Ovary (tissue), 9 donors: ENCODE results near the gene GGA1. TPM values are rescaled to one million over a fixed set of nuclear protein-coding genes. Genes with fewer than 3 reads are reported as not detected.

Experiments used
- DNase-seq, 5 donors: peaks; one replicate each; pipeline ENCODE4 v3.0.0-alpha.2; 2019 to 2020
- H3K27ac ChIP-seq, 2 donors: fragments of 200-600 bp; one replicate each; pipeline versions ENCODE4 v1.5.1 to v1.8.0; 2019 to 2022
- H3K27me3 ChIP-seq: fragments of 200-600 bp; one replicate; pipeline ENCODE4 v1.8.0; 2022
- H3K36me3 ChIP-seq: fragments of 200-600 bp; sonication (generic); one replicate; pipeline ENCODE4 v1.5.1; 2019
- H3K4me1 ChIP-seq: one replicate; pipeline ENCODE4 v1.8.1; 2013; ENCODE audit warnings: mild to moderate bottlenecking, moderate library complexity; ENCODE audit not compliant: insufficient read depth
- H3K4me3 ChIP-seq: fragments of 200-600 bp; sonication (generic); one replicate; pipeline ENCODE4 v1.5.1; 2017
- H3K9me3 ChIP-seq, 2 donors: fragments of 200-600 bp in 1 of 2; sonication (generic) in 1 of 2; one replicate each; pipeline versions ENCODE4 v1.5.1 to v1.8.1; 2013 to 2019; ENCODE audit warnings: mild to moderate bottlenecking in 1 of 2, moderate library complexity in 1 of 2
- EP300 ChIP-seq: sonication (generic); formaldehyde crosslinking; IDR thresholded peaks from one replicate; pipeline ENCODE4 v1.6.1; 2017; ENCODE audit warnings: antibody characterized with exemption
- POLR2A ChIP-seq: fragments of 450-650 bp; IDR thresholded peaks from one replicate; pipeline ENCODE4 v1.6.1; 2017; ENCODE audit warnings: antibody characterized with exemption, mild to moderate bottlenecking, moderate library complexity
- WGBS, 3 donors: extraction: QIAGEN DNeasy Blood & Tissue Kit in 1 of 3; methylation state at CpG; one replicate each; pipeline versions ENCODE4 v1.1.5 to v1.1.7; 2013 to 2017; 5-methylcytosine and 5-hydroxymethylcytosine counted together
- intact Hi-C, 4 donors: fragments of 100-400 bp; cut with DNase I; formaldehyde crosslinking; loops; one replicate each; pipeline versions ENCODE4 v1.11.0 to v1.15.1; 2022 to 2023
- polyA plus RNA-seq, 2 donors: library from polyadenylated mRNA; stranded (reverse); fragments of 200-250 nt in 1 of 2; fragments of 350-450 nt in 1 of 2; fragmentation: Illumina TruSeq in 1 of 2; extraction: RNeasy Lipid Tissue Mini Kit (QIAGEN cat#74804) in 1 of 2; gene quantifications; one replicate each; pipeline ENCODE4 v1.2.3, GENCODE V29; 2013 to 2014
- total RNA-seq, 7 donors: library from RNA; depleted of rRNA in 2 of 7; stranded (reverse); fragments of >200 nt in 2 of 7; fragmentation: NEBNext Ultra II Directional in 3 of 7; extraction: Animal tissue kit (Norgen Biotek cat#: 25700) in 3 of 7; gene quantifications; one replicate each; pipeline versions ENCODE4 v1.1.0 to v1.2.4, GENCODE V29; 2016 to 2023
- TF ChIP-seq, protein P1 (sequence below), 3 donors: fragments of 450-650 bp in 2 of 3; fragments of 200-600 bp in 1 of 3; IDR thresholded peaks; one replicate each; pipeline versions ENCODE4 v1.5.1 to v1.8.0; 2016 to 2022; ENCODE audit warnings: antibody characterized with exemption in 3 of 3, mild to moderate bottlenecking in 1 of 3
- donor health status: DM: no; HTN: no; CAD: no; lungs with moderate emphysema.
- donor health status: DM: no; HTN: no; CAD: no.
- donor health status: Bipolar disorder and iron deficiency.
- donor health status: DM: yes; HTN: yes; CAD: no.
- donor health status: DM: no; HTN: no; CAD: no.
- donor health status: DM: yes; HTN: yes; CAD: no.

GGA1 gene
- total and polyA plus RNA-seq, 9 donors = 24.1 to 64.7 (median 46.6) TPM

DNA sequence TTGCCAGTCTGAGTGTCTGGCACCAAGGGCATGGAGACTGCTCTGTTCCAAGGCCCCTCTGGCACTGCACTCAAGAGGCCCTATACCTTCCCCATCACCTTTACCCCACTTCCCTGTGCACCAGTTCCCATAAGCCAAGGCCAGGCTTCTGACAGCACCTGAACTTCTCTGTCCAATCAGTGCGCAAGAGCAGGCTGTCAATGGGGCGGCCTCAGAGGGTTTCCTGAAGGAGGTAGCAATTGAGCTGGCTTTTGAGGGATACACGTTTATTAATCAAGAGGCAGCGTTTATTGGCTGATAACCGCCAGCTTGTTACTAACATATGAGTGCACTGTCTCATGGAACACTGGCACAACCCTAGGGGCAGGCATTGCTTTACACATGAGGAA, 32.9 kb downstream of the GGA1 start:
- intact Hi-C loops = loop anchor here (5.0 to 10.0 kb wide), 4 partner anchors 36 to 153 kb away; partner anchors contain the start of gene LGALS1 (in 1 of the 4)
- Histone ChIP-seq H3K27me3 (no peaks in the 10 kb centered on the region), H3K36me3 (no peaks in the 10 kb centered on the region), H3K27ac (no peak overlapping the region), H3K4me3 (no peak overlapping the region), H3K9me3 (no peaks in the 10 kb centered on the region), H3K4me1 (peaks cover 2% of the 10 kb centered on the region)
- DNase-seq = no peak
- 77 to 88% (median 83%) methylated on average over 5 of the region's 5 CpGs for WGBS, 3 donors
- TF ChIP-seq EP300 = no peak
- TF ChIP-seq, protein P1, sequence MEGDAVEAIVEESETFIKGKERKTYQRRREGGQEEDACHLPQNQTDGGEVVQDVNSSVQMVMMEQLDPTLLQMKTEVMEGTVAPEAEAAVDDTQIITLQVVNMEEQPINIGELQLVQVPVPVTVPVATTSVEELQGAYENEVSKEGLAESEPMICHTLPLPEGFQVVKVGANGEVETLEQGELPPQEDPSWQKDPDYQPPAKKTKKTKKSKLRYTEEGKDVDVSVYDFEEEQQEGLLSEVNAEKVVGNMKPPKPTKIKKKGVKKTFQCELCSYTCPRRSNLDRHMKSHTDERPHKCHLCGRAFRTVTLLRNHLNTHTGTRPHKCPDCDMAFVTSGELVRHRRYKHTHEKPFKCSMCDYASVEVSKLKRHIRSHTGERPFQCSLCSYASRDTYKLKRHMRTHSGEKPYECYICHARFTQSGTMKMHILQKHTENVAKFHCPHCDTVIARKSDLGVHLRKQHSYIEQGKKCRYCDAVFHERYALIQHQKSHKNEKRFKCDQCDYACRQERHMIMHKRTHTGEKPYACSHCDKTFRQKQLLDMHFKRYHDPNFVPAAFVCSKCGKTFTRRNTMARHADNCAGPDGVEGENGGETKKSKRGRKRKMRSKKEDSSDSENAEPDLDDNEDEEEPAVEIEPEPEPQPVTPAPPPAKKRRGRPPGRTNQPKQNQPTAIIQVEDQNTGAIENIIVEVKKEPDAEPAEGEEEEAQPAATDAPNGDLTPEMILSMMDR (IDR thresholded peaks at IDR 0.05) = no peak
- no peak for TF ChIP-seq POLR2A

- no peak for TF ChIP-seq EP300
- TF ChIP-seq, protein P1 (IDR thresholded peaks at IDR 0.05) = peak; percentile 89 to 94 (median 94)
- no peak for TF ChIP-seq POLR2A
- intact Hi-C loops = loop anchor here (5.0 to 10.0 kb wide), 4 partner anchors 34 to 151 kb away; partner anchors contain the start of gene LGALS1 (in 1 of the 4)
- WGBS, 3 donors = 27 to 34% (median 29%) methylated on average over 8 to 9 of the region's 9 CpGs
- Histone ChIP-seq H3K36me3 (no peaks in the 10 kb centered on the region), H3K9me3 (no peaks in the 10 kb centered on the region), H3K27ac (no peak overlapping the region), H3K4me3 (no peak overlapping the region), H3K4me1 (peaks cover 2% of the 10 kb centered on the region), H3K27me3 (no peaks in the 10 kb centered on the region)
- DNase-seq = peak; percentile 78 to 93 (median 89)
Measured at GRCh38 chr22:37643225-37643847, 34.7 kb downstream of the GGA1 start.

GRCh38 chr22:37647317-37647716, 38.7 kb downstream of the GGA1 start:
- WGBS, 3 donors = 84 to 94% (median 92%) methylated on average over 9 of the region's 9 CpGs
- no peaks in the 10 kb centered on the region for H3K36me3 ChIP-seq
- TF ChIP-seq EP300 (no peak), POLR2A (no peak)
- TF ChIP-seq, protein P1 (IDR thresholded peaks at IDR 0.05) = no peak
- DNase-seq = no peak
- H3K4me3 ChIP-seq = no peak overlapping the region
- no peaks in the 10 kb centered on the region for H3K4me1 ChIP-seq
- H3K27me3 ChIP-seq = no peaks in the 10 kb centered on the region
- H3K27ac ChIP-seq = no peak overlapping the region
- intact Hi-C loops = loop anchor here in 2 of 4 donors (10.0 kb wide), 1 partner anchor 147 kb away; no protein-coding TSS in a partner anchor
- H3K9me3 ChIP-seq = no peaks in the 10 kb centered on the region

DNA sequence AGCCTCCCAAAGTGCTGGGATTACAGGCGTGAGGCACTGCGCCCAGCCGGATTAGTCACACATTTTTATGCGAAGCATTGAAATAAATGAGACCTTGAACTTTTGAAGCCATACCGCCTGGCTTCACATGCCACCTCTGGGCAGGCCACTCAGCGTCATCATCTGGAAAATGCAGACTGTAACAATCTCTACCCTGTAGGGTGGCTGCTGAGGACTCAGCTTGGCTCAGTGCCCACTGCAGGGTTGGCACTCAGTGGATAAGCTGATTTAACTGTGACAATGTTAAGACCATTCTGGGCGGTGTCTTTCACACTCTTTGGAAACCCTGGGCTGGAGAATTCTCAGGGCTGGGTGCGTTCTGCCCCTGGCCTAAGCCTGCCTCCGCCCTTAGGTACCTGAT, 39.3 kb downstream of the GGA1 start:
- no peak overlapping the region for H3K4me3 ChIP-seq
- intact Hi-C loops = loop anchor here in 2 of 4 donors (10.0 kb wide), 1 partner anchor 147 kb away; no protein-coding TSS in a partner anchor
- no peaks in the 10 kb centered on the region for H3K27me3 ChIP-seq
- DNase-seq = peak in 1 of 5 donors; percentile 28
- TF ChIP-seq EP300 (no peak), POLR2A (no peak)
- TF ChIP-seq, protein P1 (IDR thresholded peaks at IDR 0.05) = no peak
- H3K9me3 ChIP-seq = no peaks in the 10 kb centered on the region
- WGBS, 3 donors = 70 to 78% (median 72%) methylated on average over 9 of the region's 9 CpGs
- H3K4me1 ChIP-seq = no peaks in the 10 kb centered on the region
- H3K27ac ChIP-seq = no peak overlapping the region
- H3K36me3 ChIP-seq = no peaks in the 10 kb centered on the region
